H1 (cell line): Measurements from ENCODE around the gene MRPS9. TPM values are rescaled to one million over a fixed set of nuclear protein-coding genes. Genes with fewer than 3 reads are reported as not detected.

Source experiments
- CHD1 ChIP-seq: IDR thresholded peaks from 2 replicates; pipeline ENCODE4 v1.6.1; 2012; ENCODE audit warnings: low read depth, low read length, improper control_type of control experiment
- CHD7 ChIP-seq: fragments of 300-600 bp; sonication (generic); IDR thresholded peaks from 2 replicates; pipeline ENCODE4 v1.7.1; 2012; ENCODE audit warnings: low read length, moderate library complexity, mild to moderate bottlenecking, inconsistent platforms; ENCODE audit not compliant: insufficient replicate concordance
- EZH2 ChIP-seq: fragments of 200-600 bp; sonication (generic); IDR thresholded peaks from 2 replicates; pipeline ENCODE4 v1.7.1; 2012; ENCODE audit warnings: low read depth, mild to moderate bottlenecking, moderate library complexity, low read length, inconsistent platforms; ENCODE audit not compliant: severe bottlenecking
- KDM5A ChIP-seq: fragments of 200-600 bp; IDR thresholded peaks from 2 replicates; pipeline ENCODE4 v1.7.1; 2012; ENCODE audit warnings: mild to moderate bottlenecking, low read length, inconsistent platforms, mixed read lengths
- POLR2AphosphoS5 ChIP-seq: IDR thresholded peaks from 2 replicates; pipeline ENCODE4 v1.6.1; 2011; ENCODE audit warnings: low read depth, low read length
- polyA plus RNA-seq, 7 experiments: library from polyadenylated mRNA; depleted of rRNA in 3 of 7; stranded (reverse) in 5 of 7; unstranded in 2 of 7; fragments of >200 nt in 5 of 7; fragments of 200-250 nt in 2 of 7; gene quantifications; 1 replicate in 5 of 7; 2 replicates in 1 of 7; 4 replicates in 1 of 7; pipeline versions ENCODE4 v1.2.1 to v1.2.3, GENCODE V29; 2011 to 2013; ENCODE audit warnings: missing spikeins in 2 of 7, mixed read lengths in 2 of 7
- total RNA-seq: library from RNA; stranded (reverse); fragmentation: NEBNext Ultra II Directional; extraction: Animal tissue kit (Norgen Biotek cat#: 25700); gene quantifications from 2 replicates; pipeline ENCODE4 v1.2.1, GENCODE V29; 2021

The MRPS9 gene
- total and polyA plus RNA-seq, 2 of the 8 experiments (the other 6 are each of a cell fraction or from before 2014, with no cell fraction given): 36.2 to 71.0 TPM

DNA sequence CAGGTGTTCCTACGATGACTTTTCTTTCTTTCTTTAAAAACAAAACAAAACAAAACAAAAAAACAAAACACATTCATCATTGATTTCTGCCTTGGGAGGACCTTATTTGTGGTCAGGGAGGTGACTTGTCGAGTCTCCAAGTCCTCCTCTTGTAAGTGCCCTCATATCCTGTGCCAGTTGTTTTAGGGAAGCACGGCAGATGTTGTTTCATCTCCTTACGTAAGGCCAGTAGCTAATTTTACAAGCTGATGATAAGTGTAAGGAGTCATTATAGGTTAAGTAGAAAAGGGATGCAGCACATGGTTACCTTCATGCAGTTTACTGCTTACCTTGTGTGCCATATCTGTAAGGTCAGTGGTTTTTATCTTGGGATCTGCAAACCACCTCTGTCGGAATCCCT is 52.2 kb downstream of the MRPS9 start (continued):
- TF ChIP-seq EZH2 (no peak), CHD7 (no peak), POLR2AphosphoS5 (no peak), KDM5A (no peak), CHD1 (no peak)
- TF ChIP-seq, all 59 proteins: peak for 0
